Measurements from ENCODE around the gene RUNX3. TPM values are rescaled to one million over a fixed set of nuclear protein-coding genes. Genes with fewer than 3 reads are reported as not detected.

The RUNX3 gene
- total RNA-seq, 1 donor = not detected

GRCh38 chr1:24961961-24962861, 32.1 kb upstream of the RUNX3 start:
- H3K4me3 ChIP-seq (ENCODE audit: low read depth, low read length) = no peak overlapping the region
- DNase-seq (ENCODE audit: low read depth) = no peak
- TF ChIP-seq, protein P1, sequence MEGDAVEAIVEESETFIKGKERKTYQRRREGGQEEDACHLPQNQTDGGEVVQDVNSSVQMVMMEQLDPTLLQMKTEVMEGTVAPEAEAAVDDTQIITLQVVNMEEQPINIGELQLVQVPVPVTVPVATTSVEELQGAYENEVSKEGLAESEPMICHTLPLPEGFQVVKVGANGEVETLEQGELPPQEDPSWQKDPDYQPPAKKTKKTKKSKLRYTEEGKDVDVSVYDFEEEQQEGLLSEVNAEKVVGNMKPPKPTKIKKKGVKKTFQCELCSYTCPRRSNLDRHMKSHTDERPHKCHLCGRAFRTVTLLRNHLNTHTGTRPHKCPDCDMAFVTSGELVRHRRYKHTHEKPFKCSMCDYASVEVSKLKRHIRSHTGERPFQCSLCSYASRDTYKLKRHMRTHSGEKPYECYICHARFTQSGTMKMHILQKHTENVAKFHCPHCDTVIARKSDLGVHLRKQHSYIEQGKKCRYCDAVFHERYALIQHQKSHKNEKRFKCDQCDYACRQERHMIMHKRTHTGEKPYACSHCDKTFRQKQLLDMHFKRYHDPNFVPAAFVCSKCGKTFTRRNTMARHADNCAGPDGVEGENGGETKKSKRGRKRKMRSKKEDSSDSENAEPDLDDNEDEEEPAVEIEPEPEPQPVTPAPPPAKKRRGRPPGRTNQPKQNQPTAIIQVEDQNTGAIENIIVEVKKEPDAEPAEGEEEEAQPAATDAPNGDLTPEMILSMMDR (IDR thresholded peaks at IDR 0.05; ENCODE audit: insufficient read depth, low read length) = no peak

GRCh38 chr1:24961334-24961733, 31.3 kb upstream of the RUNX3 start:
- TF ChIP-seq, protein P1 (IDR thresholded peaks at IDR 0.05; ENCODE audit: insufficient read depth, low read length) = no peak
- no peak for DNase-seq (ENCODE audit: low read depth)
- H3K4me3 ChIP-seq (ENCODE audit: low read depth, low read length) = no peak overlapping the region

DNA sequence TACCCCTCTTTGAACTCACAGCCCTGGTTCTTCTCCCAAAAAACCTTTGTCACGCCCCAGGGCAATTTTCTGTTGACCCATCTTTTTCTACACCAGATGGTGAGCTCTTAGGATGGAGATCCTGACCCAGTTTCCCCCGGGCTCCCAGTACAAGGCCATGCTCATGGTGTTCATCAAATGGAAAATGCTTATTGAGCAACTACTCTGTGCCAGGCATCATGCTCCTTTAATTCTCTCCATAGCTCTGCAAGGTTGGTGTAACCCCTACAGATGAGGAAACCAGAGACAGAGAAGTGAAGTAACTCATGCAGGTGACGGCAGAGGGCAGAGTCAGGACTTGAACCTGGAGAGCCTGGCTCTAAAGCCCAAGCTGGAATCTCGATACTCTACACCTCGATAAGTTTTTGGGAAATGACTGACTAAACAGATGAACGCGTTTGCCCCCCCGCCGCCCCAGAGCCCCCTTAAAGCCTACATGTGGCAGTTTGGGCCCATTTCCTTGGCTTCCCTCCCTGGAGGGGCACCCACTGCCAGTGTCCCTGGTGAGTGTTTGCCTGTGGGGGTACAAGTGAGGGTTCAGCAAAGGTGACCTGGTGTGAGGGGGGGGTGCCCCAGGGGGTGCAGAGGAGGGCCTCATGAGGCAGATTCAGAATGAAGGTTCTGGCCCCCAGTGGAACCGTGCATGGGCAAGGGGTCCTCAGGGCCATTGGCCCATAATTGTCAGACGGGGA, 30.2 kb upstream of the RUNX3 start:
- no peak overlapping the region for H3K4me3 ChIP-seq (ENCODE audit: low read depth, low read length)
- DNase-seq (ENCODE audit: low read depth) = no peak

GRCh38 chr1:24959623-24959975, 29.5 kb upstream of the RUNX3 start:
- no peak overlapping the region for H3K4me3 ChIP-seq (ENCODE audit: low read depth, low read length)
- DNase-seq (ENCODE audit: low read depth) = no peak
- TF ChIP-seq, protein P1 (IDR thresholded peaks at IDR 0.05; ENCODE audit: insufficient read depth, low read length) = no peak

More for the DNA sequence above, 30.2 kb upstream of the RUNX3 start:
- TF ChIP-seq, protein P1 (IDR thresholded peaks at IDR 0.05; ENCODE audit: insufficient read depth, low read length) = no peak

DNA sequence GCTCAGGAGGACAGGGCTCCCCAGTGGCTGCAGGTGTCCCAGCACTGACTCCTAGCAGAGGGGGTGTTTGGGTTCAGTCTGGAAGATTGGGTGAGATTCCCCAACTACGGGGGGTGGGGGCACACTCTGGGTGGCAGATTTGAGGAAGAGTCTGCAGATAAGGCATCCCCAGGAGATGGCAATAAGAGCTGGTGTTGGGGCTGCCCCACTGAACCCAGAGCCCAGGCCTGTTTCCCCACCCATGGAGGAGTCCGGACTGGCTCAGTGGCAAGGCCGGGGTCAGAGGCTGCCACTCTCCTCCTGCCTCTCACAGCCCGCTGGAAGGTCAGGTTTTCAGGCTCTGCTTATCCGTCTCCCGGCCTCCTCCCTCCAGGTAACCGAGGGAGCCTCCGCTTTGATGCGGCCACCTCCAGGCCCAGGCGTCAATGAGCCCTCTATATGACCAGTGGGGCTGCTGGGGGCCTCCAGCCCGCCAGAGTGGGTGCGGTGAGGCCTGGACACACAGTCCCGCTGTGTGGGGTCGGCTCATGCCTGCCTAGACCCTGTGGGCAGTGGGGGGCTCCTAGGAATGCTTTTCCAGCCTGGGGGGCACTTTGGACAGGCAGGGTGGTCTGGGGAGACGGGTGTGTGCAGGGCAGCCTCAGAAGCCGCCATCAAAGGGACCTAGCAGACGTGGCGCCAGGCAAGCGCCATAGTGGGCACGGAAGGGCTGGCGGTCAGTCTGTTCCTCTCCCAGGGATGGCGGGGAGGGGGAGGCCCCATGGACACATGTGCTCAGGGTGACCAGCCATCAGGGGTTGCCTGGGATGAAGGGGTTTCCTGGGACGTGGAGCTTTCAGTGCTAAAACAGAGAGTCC, 28.9 kb upstream of the RUNX3 start:
- TF ChIP-seq, protein P1 (IDR thresholded peaks at IDR 0.05; ENCODE audit: insufficient read depth, low read length) = no peak
- no peak for DNase-seq (ENCODE audit: low read depth)
- no peak overlapping the region for H3K4me3 ChIP-seq (ENCODE audit: low read depth, low read length)

Data from fibroblast of the aortic adventitia (primary cell).